ENCODE data around the gene SSH2. TPM values are rescaled to one million over a fixed set of nuclear protein-coding genes. Genes with fewer than 3 reads are reported as not detected.
A peak's percentile ranks its signal among the peaks of the same experiment; 100 is the strongest.
"Not testable (repeated sequence)": the region's sequence is repeated elsewhere in the genome, so short reads cannot be mapped to it uniquely, and the experiment has no call there.

Gene SSH2
- total RNA-seq, 2 experiments from 2014 or later = 37.5 to 43.5 TPM

- H3K27ac Mint-ChIP-seq = peak overlapping the region; percentile 22
Observed at GRCh38 chr17:29682054-29682453, 248.0 kb downstream of the SSH2 start.

GRCh38 chr17:29677824-29678223 lies 252.2 kb downstream of the SSH2 start:
- Mint-ChIP-seq H3K4me3 (no peak overlapping the region), H3K9me3 (no peaks in the 10 kb centered on the region), H3K36me3 (ENCODE audit: low read depth) (peaks cover 26% of the 10 kb centered on the region), H3K4me1 (ENCODE audit: low read depth) (peaks cover 37% of the 10 kb centered on the region), H3K27me3 (no peaks in the 10 kb centered on the region), H3K27ac (no peak overlapping the region)
- intact Hi-C loops (cut with micrococcal nuclease) = no loop called here
- no peak for DNase-seq
- TF ChIP-seq CTCF (IDR thresholded peaks at IDR 0.05) = no peak
- no peak for ATAC-seq
- CTCF ChIA-PET = interaction anchor here (0.8 to 1.1 kb wide), 3 partner anchors 38 to 102 kb away, joined by 3 read pairs; no protein-coding TSS in a partner anchor
- POLR2A ChIA-PET = no interaction called here

More at GRCh38 chr17:29682054-29682453, 248.0 kb downstream of the SSH2 start:
- peaks cover 27% of the 10 kb centered on the region for H3K4me1 Mint-ChIP-seq (ENCODE audit: low read depth)
- ATAC-seq = peak; percentile 60
- H3K27me3 Mint-ChIP-seq = no peaks in the 10 kb centered on the region
- no peak for DNase-seq
- CTCF ChIA-PET = interaction anchor here (0.8 to 2.9 kb wide), 8 partner anchors 10 to 90 kb away, joined by 3 to 8 read pairs (median 5); no protein-coding TSS in a partner anchor
- POLR2A ChIA-PET = interaction anchor here (0.9 to 3.1 kb wide), 3 partner anchors 23 to 99 kb away, joined by 3 to 10 read pairs (median 3); no protein-coding TSS in a partner anchor
- H3K36me3 Mint-ChIP-seq (ENCODE audit: low read depth) = peaks cover 26% of the 10 kb centered on the region
- H3K9me3 Mint-ChIP-seq = no peaks in the 10 kb centered on the region
- intact Hi-C loops (cut with micrococcal nuclease) = no loop called here
- no peak for TF ChIP-seq CTCF (IDR thresholded peaks at IDR 0.05)
- H3K4me3 Mint-ChIP-seq = no peak overlapping the region

DNA sequence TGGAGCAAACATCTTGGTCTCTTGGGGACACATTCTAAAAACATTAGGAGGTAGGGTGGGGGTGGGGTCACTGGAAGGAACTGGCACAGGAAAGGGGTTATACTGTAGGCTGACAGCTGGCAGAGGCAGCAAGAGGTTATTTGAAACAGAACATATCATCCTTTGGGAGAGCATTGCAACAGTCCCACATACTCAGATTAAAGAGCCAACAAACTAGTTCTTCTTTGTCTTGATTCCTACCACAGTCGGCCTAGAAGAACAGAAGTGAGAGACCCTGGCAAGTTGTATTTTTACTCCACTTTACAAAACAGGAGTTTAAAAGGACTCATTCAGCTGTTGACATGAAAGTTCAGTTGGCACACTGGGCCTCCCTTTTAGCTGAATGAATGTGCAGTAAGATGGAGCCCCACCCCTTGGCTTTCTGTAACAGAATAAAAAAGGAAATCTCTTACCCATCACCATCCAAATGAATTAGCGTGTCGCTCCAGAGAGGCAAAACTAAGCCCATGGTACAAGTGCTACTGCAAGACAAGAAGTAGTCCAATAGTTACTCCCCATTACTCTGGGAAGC lies 252.7 kb downstream of the SSH2 start:
- Mint-ChIP-seq H3K36me3 (ENCODE audit: low read depth) (peaks cover 28% of the 10 kb centered on the region), H3K9me3 (no peaks in the 10 kb centered on the region), H3K4me3 (no peak overlapping the region), H3K27me3 (no peaks in the 10 kb centered on the region), H3K27ac (peak overlapping the region; percentile 10), H3K4me1 (ENCODE audit: low read depth) (peaks cover 34% of the 10 kb centered on the region)
- CTCF ChIA-PET = interaction anchor here (0.8 to 1.1 kb wide), 3 partner anchors 38 to 102 kb away, joined by 3 read pairs; no protein-coding TSS in a partner anchor
- DNase-seq = no peak
- intact Hi-C loops (cut with micrococcal nuclease) = no loop called here
- no peak for ATAC-seq
- POLR2A ChIA-PET = no interaction called here
- no peak for TF ChIP-seq CTCF (IDR thresholded peaks at IDR 0.05)

GRCh38 chr17:29675961-29676360 lies 254.1 kb downstream of the SSH2 start:
- CTCF ChIA-PET = interaction anchor here (2.0 kb wide), 1 partner anchor 37 kb away, joined by 6 read pairs; no protein-coding TSS in a partner anchor

GRCh38 chr17:29674281-29674680 lies 255.7 kb downstream of the SSH2 start:
- ChIA-PET POLR2A (interaction anchor here (1.0 to 1.1 kb wide), 2 partner anchors 8 to 35 kb away, joined by 3 read pairs; no protein-coding TSS in a partner anchor), CTCF (interaction anchor here (1.6 to 2.1 kb wide), 5 partner anchors 9 to 105 kb away, joined by 4 to 9 read pairs (median 6); no protein-coding TSS in a partner anchor)
- peak; percentile 64 for ATAC-seq
- Mint-ChIP-seq H3K9me3 (no peaks in the 10 kb centered on the region), H3K36me3 (ENCODE audit: low read depth) (peaks cover 31% of the 10 kb centered on the region), H3K4me3 (no peak overlapping the region), H3K4me1 (ENCODE audit: low read depth) (peaks cover 28% of the 10 kb centered on the region), H3K27ac (peak overlapping the region; percentile 76), H3K27me3 (no peaks in the 10 kb centered on the region)
- no peak for TF ChIP-seq CTCF (IDR thresholded peaks at IDR 0.05)
- intact Hi-C loops (cut with micrococcal nuclease) = no loop called here
- peak; percentile 31 for DNase-seq

More at GRCh38 chr17:29675961-29676360, 254.1 kb downstream of the SSH2 start:
- H3K27ac Mint-ChIP-seq; intact Hi-C loops (cut with micrococcal nuclease); H3K9me3 Mint-ChIP-seq; H3K27me3 Mint-ChIP-seq; DNase-seq; ATAC-seq; H3K4me3 Mint-ChIP-seq: not testable (repeated sequence)
- Mint-ChIP-seq H3K36me3 (ENCODE audit: low read depth) (peaks cover 30% of the 10 kb centered on the region), H3K4me1 (ENCODE audit: low read depth) (peaks cover 28% of the 10 kb centered on the region)
- POLR2A ChIA-PET = interaction anchor here (1.4 kb wide), 1 partner anchor 12 kb away, joined by 3 read pairs; no protein-coding TSS in a partner anchor
